ENCODE measurements around the gene FBXO45. TPM values are rescaled to one million over a fixed set of nuclear protein-coding genes. Genes with fewer than 3 reads are reported as not detected.
"Not testable (repeated sequence)": the region's sequence is repeated elsewhere in the genome, so short reads cannot be mapped to it uniquely, and the experiment has no call there.

FBXO45 gene
- total RNA-seq, 1 experiment from 2014 or later, result 18.6 TPM

DNA sequence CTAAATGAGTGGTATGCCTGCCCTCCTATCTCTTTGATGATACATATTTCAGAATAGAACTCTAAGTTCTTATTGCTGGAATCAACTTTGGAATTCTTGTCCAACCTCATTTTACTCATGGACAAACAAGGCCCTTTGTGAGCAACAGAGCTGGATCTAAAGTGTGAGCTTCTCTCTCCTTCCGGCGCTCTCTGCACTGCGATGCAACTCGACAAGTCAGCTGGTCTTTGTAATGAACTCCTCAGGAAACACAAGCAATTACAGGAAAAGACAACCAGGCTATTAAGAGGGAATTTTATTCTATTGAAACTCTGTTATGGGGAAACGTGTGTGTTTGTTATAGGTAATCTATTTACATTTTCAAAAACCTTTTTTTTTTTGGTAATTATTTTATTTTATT lies 50.8 kb downstream of the FBXO45 start:
- Histone ChIP-seq H2AFZ (ENCODE audit: low read length) (no peak overlapping the region), H3K27ac (ENCODE audit: insufficient read length, low read depth, low read length) (no peak overlapping the region), H3K23me2 (ENCODE audit: insufficient read length, low read depth, low read length, poor library complexity, severe bottlenecking) (no peaks in the 10 kb centered on the region), H3K18ac (ENCODE audit: insufficient read length, low read depth, low read length) (no peak overlapping the region), H3K79me1 (ENCODE audit: insufficient read depth, low read depth, low read length, poor library complexity, severe bottlenecking) (no peaks in the 10 kb centered on the region), H2BK12ac (ENCODE audit: insufficient read length, low read depth, low read length) (no peak overlapping the region), H2BK120ac (ENCODE audit: low read depth, low read length, poor library complexity, severe bottlenecking) (no peak overlapping the region), H3K79me2 (ENCODE audit: insufficient read depth, low read length) (no peaks in the 10 kb centered on the region), H4K5ac (ENCODE audit: insufficient read length, low read depth, low read length) (no peak overlapping the region), H3K9me3 (ENCODE audit: control insufficient read depth, low read depth, low read length) (no peaks in the 10 kb centered on the region), H4K91ac (ENCODE audit: insufficient read length, low read depth, low read length) (no peak overlapping the region), H4K8ac (replicated peaks; ENCODE audit: insufficient read length, low read depth, low read length) (no peak overlapping the region), H3K4me2 (ENCODE audit: insufficient read depth, insufficient read length, low read length) (no peak overlapping the region), H3K23ac (ENCODE audit: insufficient read length, low read depth, low read length) (no peak overlapping the region), H2BK15ac (ENCODE audit: low read depth, low read length) (no peak overlapping the region), H3T11ph (ENCODE audit: low read length) (no peak overlapping the region), H4K20me1 (ENCODE audit: control insufficient read depth, insufficient read depth, insufficient read length) (no peaks in the 10 kb centered on the region), H3K4ac (ENCODE audit: low read depth, low read length) (no peak overlapping the region), H2AK5ac (ENCODE audit: insufficient read length, low read length) (no peak overlapping the region), H3K56ac (ENCODE audit: insufficient read length, low read depth, low read length) (no peak overlapping the region), H2BK20ac (ENCODE audit: low read depth, low read length, poor library complexity, severe bottlenecking) (no peak overlapping the region), H3K9ac (ENCODE audit: extremely low read depth, insufficient read length, low read length) (no peak overlapping the region), H3K27me3 (ENCODE audit: insufficient read depth, low read length) (no peaks in the 10 kb centered on the region), H3K14ac (ENCODE audit: insufficient read depth, low read length) (no peak overlapping the region), H2BK5ac (ENCODE audit: insufficient read length, low read length) (no peak overlapping the region), H3K4me1 (ENCODE audit: insufficient read depth, low read length) (peaks cover 3% of the 10 kb centered on the region; the same call in 1 of the 2 replicates)
- H3K9me3 Mint-ChIP-seq, result no peaks in the 10 kb centered on the region
- no peak overlapping the region for H3K4me3 Mint-ChIP-seq
- TF ChIP-seq, protein P1, sequence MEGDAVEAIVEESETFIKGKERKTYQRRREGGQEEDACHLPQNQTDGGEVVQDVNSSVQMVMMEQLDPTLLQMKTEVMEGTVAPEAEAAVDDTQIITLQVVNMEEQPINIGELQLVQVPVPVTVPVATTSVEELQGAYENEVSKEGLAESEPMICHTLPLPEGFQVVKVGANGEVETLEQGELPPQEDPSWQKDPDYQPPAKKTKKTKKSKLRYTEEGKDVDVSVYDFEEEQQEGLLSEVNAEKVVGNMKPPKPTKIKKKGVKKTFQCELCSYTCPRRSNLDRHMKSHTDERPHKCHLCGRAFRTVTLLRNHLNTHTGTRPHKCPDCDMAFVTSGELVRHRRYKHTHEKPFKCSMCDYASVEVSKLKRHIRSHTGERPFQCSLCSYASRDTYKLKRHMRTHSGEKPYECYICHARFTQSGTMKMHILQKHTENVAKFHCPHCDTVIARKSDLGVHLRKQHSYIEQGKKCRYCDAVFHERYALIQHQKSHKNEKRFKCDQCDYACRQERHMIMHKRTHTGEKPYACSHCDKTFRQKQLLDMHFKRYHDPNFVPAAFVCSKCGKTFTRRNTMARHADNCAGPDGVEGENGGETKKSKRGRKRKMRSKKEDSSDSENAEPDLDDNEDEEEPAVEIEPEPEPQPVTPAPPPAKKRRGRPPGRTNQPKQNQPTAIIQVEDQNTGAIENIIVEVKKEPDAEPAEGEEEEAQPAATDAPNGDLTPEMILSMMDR (conservative IDR thresholded peaks at IDR 0.05), result no peak
- no peaks in the 10 kb centered on the region for H3K27me3 Mint-ChIP-seq (ENCODE audit: low read depth)
- WGBS (ENCODE audit: extremely low coverage, insufficient read length, low lambda C conversion rate), result no CpG with 5 or more reads among the region's 5 CpGs
- H3K27ac Mint-ChIP-seq, result peak overlapping the region; percentile 21 to 78 (median 38); a peak in 4 of 7 replicates
- H3K36me3 Mint-ChIP-seq (ENCODE audit: insufficient read depth in 1 of 3, low read depth in 3 of 3), result no peaks in the 10 kb centered on the region
- H3K4me1 Mint-ChIP-seq, result peaks cover 18 to 21% of the 10 kb centered on the region in 2 experiments
- DNase-seq, result no peak

DNA sequence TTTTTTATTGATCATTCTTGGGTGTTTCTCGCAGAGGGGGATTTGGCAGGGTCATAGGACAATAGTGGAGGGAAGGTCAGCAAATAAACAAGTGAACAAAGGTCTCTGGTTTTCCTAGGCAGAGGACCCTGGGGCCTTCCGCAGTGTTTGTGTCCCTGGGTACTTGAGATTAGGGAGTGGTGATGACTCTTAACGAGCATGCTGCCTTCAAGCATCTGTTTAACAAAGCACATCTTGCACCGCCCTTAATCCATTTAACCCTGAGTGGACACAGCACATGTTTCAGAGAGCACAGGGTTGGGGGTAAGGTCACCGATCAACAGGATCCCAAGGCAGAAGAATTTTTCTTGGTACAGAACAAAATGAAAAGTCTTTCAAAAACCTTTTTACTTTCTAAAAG lies 51.2 kb downstream of the FBXO45 start:
- not testable (repeated sequence) for DNase-seq; H2BK15ac ChIP-seq (ENCODE audit: low read depth, low read length); H3K27me3 ChIP-seq (ENCODE audit: insufficient read depth, low read length); H3K27ac ChIP-seq (ENCODE audit: insufficient read length, low read depth, low read length); H3K27me3 Mint-ChIP-seq (ENCODE audit: low read depth); H3K36me3 Mint-ChIP-seq (ENCODE audit: insufficient read depth in 1 of 3, low read depth in 3 of 3); H2BK20ac ChIP-seq (ENCODE audit: low read depth, low read length, poor library complexity, severe bottlenecking); H3K4ac ChIP-seq (ENCODE audit: low read depth, low read length); H3K18ac ChIP-seq (ENCODE audit: insufficient read length, low read depth, low read length); H3K56ac ChIP-seq (ENCODE audit: insufficient read length, low read depth, low read length); H3K4me2 ChIP-seq (ENCODE audit: insufficient read depth, insufficient read length, low read length); H3T11ph ChIP-seq (ENCODE audit: low read length); H3K9me3 ChIP-seq (ENCODE audit: control insufficient read depth, low read depth, low read length); H4K5ac ChIP-seq (ENCODE audit: insufficient read length, low read depth, low read length); H3K14ac ChIP-seq (ENCODE audit: insufficient read depth, low read length); H3K4me1 ChIP-seq (ENCODE audit: insufficient read depth, low read length); H2AK5ac ChIP-seq (ENCODE audit: insufficient read length, low read length); H3K79me1 ChIP-seq (ENCODE audit: insufficient read depth, low read depth, low read length, poor library complexity, severe bottlenecking); H3K23me2 ChIP-seq (ENCODE audit: insufficient read length, low read depth, low read length, poor library complexity, severe bottlenecking); H2AFZ ChIP-seq (ENCODE audit: low read length); H2BK120ac ChIP-seq (ENCODE audit: low read depth, low read length, poor library complexity, severe bottlenecking); H2BK5ac ChIP-seq (ENCODE audit: insufficient read length, low read length); H3K9me3 Mint-ChIP-seq; H4K8ac ChIP-seq (replicated peaks; ENCODE audit: insufficient read length, low read depth, low read length); H4K20me1 ChIP-seq (ENCODE audit: control insufficient read depth, insufficient read depth, insufficient read length); H4K91ac ChIP-seq (ENCODE audit: insufficient read length, low read depth, low read length); H3K23ac ChIP-seq (ENCODE audit: insufficient read length, low read depth, low read length); H3K9ac ChIP-seq (ENCODE audit: extremely low read depth, insufficient read length, low read length); H3K79me2 ChIP-seq (ENCODE audit: insufficient read depth, low read length); H2BK12ac ChIP-seq (ENCODE audit: insufficient read length, low read depth, low read length); H3K4me3 Mint-ChIP-seq
- no CpG with 5 or more reads among the region's 5 CpGs for WGBS (ENCODE audit: extremely low coverage, insufficient read length, low lambda C conversion rate)
- Mint-ChIP-seq H3K4me1 (peaks cover 21% of the 10 kb centered on the region in 2 experiments), H3K27ac (0 out of 7 replicates have a peak overlapping the region, but pooled peaks have one; percentile 8 to 69 (median 11))

All from H9 (cell line).